GM23338 (cell line): ENCODE results near the gene ST8SIA2. TPM values are rescaled to one million over a fixed set of nuclear protein-coding genes. Genes with fewer than 3 reads are reported as not detected.

ENCODE experiments used
- ATAC-seq: fragments of 200-7000 bp; cut with Tn5 transposase; 3 replicates; pipeline ENCODE4 v1.9.1; 2020
- DNase-seq: peaks from one replicate; pipeline ENCODE4 v3.0.0-alpha.2; 2015; ENCODE audit warnings: low spot score
- H2AFZ ChIP-seq: fragments of 200-600 bp; sonication (generic); 2 replicates; pipeline ENCODE4 v1.8.0; 2016; ENCODE audit warnings: antibody characterized with exemption, mild to moderate bottlenecking, moderate library complexity
- H3F3A ChIP-seq: fragments of 200-600 bp; sonication (generic); replicated peaks from 2 replicates; pipeline ENCODE4 v1.8.0; 2017; ENCODE audit warnings: antibody characterized with exemption, mixed run types, low read depth
- H3K27ac ChIP-seq: fragments of 200-600 bp; sonication (generic); 2 replicates; pipeline ENCODE4 v1.6.1; 2016; ENCODE audit warnings: low read depth
- H3K27me3 ChIP-seq: fragments of 200-600 bp; sonication (generic); 2 replicates; pipeline ENCODE4 v1.8.0; 2016; ENCODE audit warnings: mild to moderate bottlenecking, mixed run types, moderate library complexity; ENCODE audit not compliant: insufficient read depth
- H3K36me3 ChIP-seq: fragments of 200-600 bp; sonication (generic); 2 replicates; pipeline ENCODE4 v1.8.0; 2016; ENCODE audit warnings: mild to moderate bottlenecking; ENCODE audit not compliant: insufficient read depth
- H3K4me1 ChIP-seq: fragments of 200-600 bp; sonication (generic); 2 replicates; pipeline ENCODE4 v1.8.0; 2016; ENCODE audit warnings: mild to moderate bottlenecking, moderate library complexity; ENCODE audit not compliant: insufficient read depth
- H3K4me2 ChIP-seq: fragments of 200-600 bp; sonication (generic); 2 replicates; pipeline ENCODE4 v1.7.1; 2017; ENCODE audit warnings: mixed run types
- H3K4me3 ChIP-seq: fragments of 200-600 bp; sonication (generic); 2 replicates; pipeline ENCODE4 v1.6.1; 2016; ENCODE audit warnings: mixed run types
- H3K79me2 ChIP-seq: fragments of 200-600 bp; sonication (generic); replicated peaks from 2 replicates; pipeline ENCODE4 v1.8.0; 2017; ENCODE audit warnings: mild to moderate bottlenecking; ENCODE audit not compliant: insufficient read depth
- H3K9me2 ChIP-seq: fragments of 200-600 bp; sonication (generic); 2 replicates; pipeline ENCODE4 v1.8.0; 2017; ENCODE audit not compliant: insufficient read depth
- H4K20me1 ChIP-seq: fragments of 200-600 bp; sonication (generic); replicated peaks from 2 replicates; pipeline ENCODE4 v1.8.0; 2017; ENCODE audit warnings: mild to moderate bottlenecking; ENCODE audit not compliant: insufficient read depth
- H3K27ac Mint-ChIP-seq: 2 replicates; pipeline ENCODE4 v1.8.0; 2020; ENCODE audit warnings: inconsistent platforms, mild to moderate bottlenecking, moderate library complexity, mixed read lengths
- H3K27me3 Mint-ChIP-seq: 3 replicates; pipeline ENCODE4 v1.8.0; 2022; ENCODE audit warnings: low read depth, mild to moderate bottlenecking, moderate library complexity, mixed read lengths, inconsistent platforms; ENCODE audit not compliant: insufficient read depth, poor library complexity
- H3K36me3 Mint-ChIP-seq: 3 replicates; pipeline ENCODE4 v1.8.0; 2021; ENCODE audit warnings: low read depth, mild to moderate bottlenecking, inconsistent platforms, moderate library complexity, mixed read lengths
- H3K4me1 Mint-ChIP-seq: 3 replicates; pipeline ENCODE4 v1.8.0; 2020; ENCODE audit warnings: mild to moderate bottlenecking, inconsistent platforms, mixed read lengths
- H3K4me3 Mint-ChIP-seq: 3 replicates; pipeline ENCODE4 v1.8.0; 2021; ENCODE audit warnings: moderate library complexity, mild to moderate bottlenecking, inconsistent platforms, mixed read lengths
- H3K9me3 Mint-ChIP-seq: 3 replicates; pipeline ENCODE4 v1.8.0; 2020; ENCODE audit warnings: moderate library complexity, mild to moderate bottlenecking, inconsistent platforms, mixed read lengths
- ETS1 ChIP-seq: IDR thresholded peaks from 2 replicates; pipeline ENCODE4 v1.6.1; 2016; ENCODE audit warnings: antibody characterized with exemption
- EZH2 ChIP-seq: fragments of 200-600 bp; sonication (generic); IDR thresholded peaks from one replicate; pipeline ENCODE4 v1.8.0; 2017; ENCODE audit warnings: antibody characterized with exemption, mild to moderate bottlenecking, low read depth; ENCODE audit not compliant: unreplicated experiment
- EZH2phosphoT487 ChIP-seq: fragments of 200-600 bp; sonication (generic); IDR thresholded peaks from one replicate; pipeline ENCODE4 v1.8.1; 2018; ENCODE audit warnings: antibody characterized with exemption; ENCODE audit not compliant: unreplicated experiment
- JUNB ChIP-seq: IDR thresholded peaks from one replicate; pipeline ENCODE4 v1.6.1; 2016; ENCODE audit warnings: antibody characterized with exemption; ENCODE audit not compliant: unreplicated experiment
- NANOG ChIP-seq: IDR thresholded peaks from 2 replicates; pipeline ENCODE4 v1.6.1; 2016; ENCODE audit warnings: antibody characterized with exemption, borderline replicate concordance
- POLR2AphosphoS5 ChIP-seq: IDR thresholded peaks from 2 replicates; pipeline ENCODE4 v1.6.1; 2016; ENCODE audit warnings: antibody characterized with exemption, low read depth
- REST ChIP-seq: IDR thresholded peaks from one replicate; pipeline ENCODE4 v1.6.1; 2018; ENCODE audit warnings: antibody characterized with exemption; ENCODE audit not compliant: unreplicated experiment
- STAT1 ChIP-seq: IDR thresholded peaks from one replicate; pipeline ENCODE4 v1.6.1; 2016; ENCODE audit warnings: antibody characterized with exemption; ENCODE audit not compliant: unreplicated experiment
- ZNF114 ChIP-seq: fragments of 250-450 bp; sonication (Bioruptor Pico); IDR thresholded peaks from 2 replicates; pipeline ENCODE4 v1.5.0; 2020; ENCODE audit warnings: mild to moderate bottlenecking, moderate library complexity
- ZNF331 ChIP-seq: fragments of 250-450 bp; sonication (Bioruptor Pico); IDR thresholded peaks from 2 replicates; pipeline ENCODE4 v1.5.0; 2020; ENCODE audit warnings: low read depth, mild to moderate bottlenecking, moderate library complexity
- polyA plus RNA-seq: library from polyadenylated mRNA; unstranded; fragments of >200 nt; fragmentation: Nextera tagmentation; extraction: Ambion mirVana; gene quantifications from 2 replicates; pipeline ENCODE4 v1.2.1, GENCODE V29; 2016
- total RNA-seq: library from RNA; depleted of rRNA; stranded (reverse); fragments of >200 nt; shearing (Covaris generic); gene quantifications from 2 replicates; pipeline ENCODE4 v1.2.3, GENCODE V29; 2014

The ST8SIA2 gene
- total and polyA plus RNA-seq, 2 experiments from 2014 or later, result 0.66 to 1.2 TPM

- peaks cover 3% of the 10 kb centered on the region for H3K27me3 Mint-ChIP-seq
- no peaks in the 10 kb centered on the region; the same call in 2 of the 3 replicates for H3K36me3 Mint-ChIP-seq
- ATAC-seq (no peak), DNase-seq (no peak)
- no peaks in the 10 kb centered on the region for H3K4me1 Mint-ChIP-seq
- Histone ChIP-seq H3K4me1 (no peaks in the 10 kb centered on the region), H3K4me2 (no peak overlapping the region), H3K9me2 (no peaks in the 10 kb centered on the region), H3F3A (no peaks in the 10 kb centered on the region), H3K79me2 (no peaks in the 10 kb centered on the region), H3K4me3 (no peak overlapping the region), H4K20me1 (no peaks in the 10 kb centered on the region), H2AFZ (no peak overlapping the region), H3K27me3 (no peaks in the 10 kb centered on the region), H3K36me3 (no peaks in the 10 kb centered on the region), H3K27ac (no peak overlapping the region)
- TF ChIP-seq ETS1, result no peak
- TF ChIP-seq ZNF114 (CRISPR knock-in tag), result no peak
- no peak for TF ChIP-seq STAT1
- no peak for TF ChIP-seq ZNF331 (CRISPR knock-in tag)
- TF ChIP-seq EZH2phosphoT487, result no peak
- TF ChIP-seq REST, result no peak
- TF ChIP-seq EZH2, result no peak
- TF ChIP-seq JUNB, result no peak
- no peaks in the 10 kb centered on the region for H3K9me3 Mint-ChIP-seq
- H3K27ac Mint-ChIP-seq, result no peak overlapping the region
- H3K4me3 Mint-ChIP-seq, result no peak overlapping the region
These were observed 57.6 kb downstream of the ST8SIA2 start for GRCh38 chr15:92451225-92451825.

- ATAC-seq, result no peak
- no peaks in the 10 kb centered on the region for H3K9me2 ChIP-seq
- H3K4me2 ChIP-seq, result no peak overlapping the region
- H4K20me1 ChIP-seq, result no peaks in the 10 kb centered on the region
- H3K36me3 ChIP-seq, result no peaks in the 10 kb centered on the region
- Mint-ChIP-seq H3K27ac (no peak overlapping the region), H3K27me3 (peaks cover 4% of the 10 kb centered on the region), H3K9me3 (no peaks in the 10 kb centered on the region), H3K36me3 (no peaks in the 10 kb centered on the region; the same call in 2 of the 3 replicates), H3K4me1 (no peaks in the 10 kb centered on the region), H3K4me3 (no peak overlapping the region)
- no peaks in the 10 kb centered on the region for H3K4me1 ChIP-seq
- no peak overlapping the region for H3K27ac ChIP-seq
- H2AFZ ChIP-seq, result no peak overlapping the region
- no peaks in the 10 kb centered on the region for H3K79me2 ChIP-seq
- no peaks in the 10 kb centered on the region for H3F3A ChIP-seq
- H3K27me3 ChIP-seq, result no peaks in the 10 kb centered on the region
- DNase-seq, result no peak
- H3K4me3 ChIP-seq, result no peak overlapping the region
- TF ChIP-seq EZH2phosphoT487, result no peak
- TF ChIP-seq REST, result no peak
- TF ChIP-seq STAT1, result no peak
- no peak for TF ChIP-seq ZNF331 (CRISPR knock-in tag)
- TF ChIP-seq ETS1, result no peak
- TF ChIP-seq NANOG, result no peak
- TF ChIP-seq POLR2AphosphoS5, result no peak
- TF ChIP-seq JUNB, result no peak
These were observed 58.5 kb downstream of the ST8SIA2 start for GRCh38 chr15:92452143-92452542.
